Gastroesophageal sphincter (tissue), 4 donors: ENCODE measurements around the gene TRMT13. TPM values are rescaled to one million over a fixed set of nuclear protein-coding genes. Genes with fewer than 3 reads are reported as not detected.

Experiments
- ATAC-seq: fragments of 150-250 bp; one replicate; pipeline ENCODE4 v1.9.1; 2016; ENCODE audit warnings: mild to moderate bottlenecking, moderate library complexity
- H3K27ac ChIP-seq, 4 donors: fragments of 200-600 bp; sonication (generic) in 3 of 4; 1 replicate in 3 of 4; 2 replicates in 1 of 4; pipeline ENCODE4 v1.5.1; 2016 to 2019
- H3K27me3 ChIP-seq: fragments of 200-600 bp; sonication (generic); one replicate; pipeline ENCODE4 v1.5.1; 2019
- H3K36me3 ChIP-seq, 2 donors: fragments of 200-600 bp; sonication (generic); one replicate each; pipeline ENCODE4 v1.5.1; 2019; ENCODE audit warnings: control low read depth in 1 of 2
- H3K4me1 ChIP-seq, 3 donors: fragments of 200-600 bp; sonication (generic); 1 replicate in 2 of 3; 2 replicates in 1 of 3; pipeline ENCODE4 v1.5.1; 2016 to 2019; ENCODE audit warnings: control low read depth in 2 of 3
- H3K4me3 ChIP-seq, 2 donors: fragments of 200-600 bp; sonication (generic); one replicate each; pipeline ENCODE4 v1.5.1; 2019; ENCODE audit warnings: mild to moderate bottlenecking in 1 of 2, moderate library complexity in 1 of 2
- H3K9me3 ChIP-seq, 3 donors: fragments of 200-600 bp; sonication (generic); one replicate each; pipeline ENCODE4 v1.5.1; 2017 to 2019; ENCODE audit warnings: control low read depth in 2 of 3
- EP300 ChIP-seq: sonication (generic); formaldehyde crosslinking; IDR thresholded peaks from one replicate; pipeline ENCODE4 v1.6.1; 2017; ENCODE audit warnings: antibody characterized with exemption, mild to moderate bottlenecking
- POLR2A ChIP-seq, 2 donors: fragments of 450-650 bp; IDR thresholded peaks; one replicate each; pipeline ENCODE4 v1.6.1; 2017; ENCODE audit warnings: antibody characterized with exemption in 2 of 2, mild to moderate bottlenecking in 2 of 2, moderate library complexity in 1 of 2
- POLR2AphosphoS5 ChIP-seq: sonication (generic); formaldehyde crosslinking; IDR thresholded peaks from one replicate; pipeline ENCODE4 v1.6.1; 2017; ENCODE audit warnings: antibody characterized with exemption
- WGBS, 2 donors: methylation state at CpG; one replicate each; pipeline ENCODE4 v1.1.5; 2018; ENCODE audit warnings: low coverage in 1 of 2; 5-methylcytosine and 5-hydroxymethylcytosine counted together
- total RNA-seq, 4 donors: library from RNA; depleted of rRNA; stranded (reverse); fragments of >200 nt; gene quantifications; one replicate each; pipeline ENCODE4 v1.1.0, GENCODE V29; 2016
- TF ChIP-seq, protein P1 (sequence below), 4 experiments: fragments of 200-600 bp in 2 of 4; fragments of 450-650 bp in 2 of 4; sonication (generic) in 1 of 4; IDR thresholded peaks; one replicate each; pipeline ENCODE4 v1.5.1; 2017 to 2019; ENCODE audit warnings: antibody characterized with exemption in 4 of 4, mild to moderate bottlenecking in 2 of 4, moderate library complexity in 2 of 4

TRMT13 gene
- total RNA-seq, 4 donors from 2014 or later: 6.1 to 24.9 (median 19.4) TPM

- no peaks in the 10 kb centered on the region for H3K4me1 ChIP-seq
- no peaks in the 10 kb centered on the region for H3K27me3 ChIP-seq
- H3K27ac ChIP-seq: no peak overlapping the region
- no peak for ATAC-seq
- WGBS, 2 donors: 61 to 63% methylated on average over 1 of the region's 1 CpG
- H3K4me3 ChIP-seq: no peak overlapping the region
- TF ChIP-seq EP300: no peak
- TF ChIP-seq, protein P1, sequence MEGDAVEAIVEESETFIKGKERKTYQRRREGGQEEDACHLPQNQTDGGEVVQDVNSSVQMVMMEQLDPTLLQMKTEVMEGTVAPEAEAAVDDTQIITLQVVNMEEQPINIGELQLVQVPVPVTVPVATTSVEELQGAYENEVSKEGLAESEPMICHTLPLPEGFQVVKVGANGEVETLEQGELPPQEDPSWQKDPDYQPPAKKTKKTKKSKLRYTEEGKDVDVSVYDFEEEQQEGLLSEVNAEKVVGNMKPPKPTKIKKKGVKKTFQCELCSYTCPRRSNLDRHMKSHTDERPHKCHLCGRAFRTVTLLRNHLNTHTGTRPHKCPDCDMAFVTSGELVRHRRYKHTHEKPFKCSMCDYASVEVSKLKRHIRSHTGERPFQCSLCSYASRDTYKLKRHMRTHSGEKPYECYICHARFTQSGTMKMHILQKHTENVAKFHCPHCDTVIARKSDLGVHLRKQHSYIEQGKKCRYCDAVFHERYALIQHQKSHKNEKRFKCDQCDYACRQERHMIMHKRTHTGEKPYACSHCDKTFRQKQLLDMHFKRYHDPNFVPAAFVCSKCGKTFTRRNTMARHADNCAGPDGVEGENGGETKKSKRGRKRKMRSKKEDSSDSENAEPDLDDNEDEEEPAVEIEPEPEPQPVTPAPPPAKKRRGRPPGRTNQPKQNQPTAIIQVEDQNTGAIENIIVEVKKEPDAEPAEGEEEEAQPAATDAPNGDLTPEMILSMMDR (IDR thresholded peaks at IDR 0.05): no peak
- TF ChIP-seq POLR2AphosphoS5: no peak
- TF ChIP-seq POLR2A (IDR thresholded peaks at IDR 0.05): no peak
- H3K36me3 ChIP-seq: peaks cover 0 to 27% of the 10 kb centered on the region in 2 donors
- no peaks in the 10 kb centered on the region for H3K9me3 ChIP-seq
Observed at GRCh38 chr1:100122177-100122576, 10.8 kb upstream of the TRMT13 start.

- no peak overlapping the region for H3K4me3 ChIP-seq
- no peaks in the 10 kb centered on the region for H3K27me3 ChIP-seq
- H3K4me1 ChIP-seq: peaks cover 0 to 17% (median 0%) of the 10 kb centered on the region in 3 donors
- no peaks in the 10 kb centered on the region for H3K9me3 ChIP-seq
- H3K36me3 ChIP-seq: peaks cover 0 to 11% of the 10 kb centered on the region in 2 donors
- TF ChIP-seq POLR2A (IDR thresholded peaks at IDR 0.05): no peak
- ATAC-seq: no peak
- no peak overlapping the region for H3K27ac ChIP-seq
- WGBS, 2 donors: 68 to 76% methylated on average over 1 of the region's 1 CpG
Observed at GRCh38 chr1:100127226-100127625, 5.7 kb upstream of the TRMT13 start.

DNA sequence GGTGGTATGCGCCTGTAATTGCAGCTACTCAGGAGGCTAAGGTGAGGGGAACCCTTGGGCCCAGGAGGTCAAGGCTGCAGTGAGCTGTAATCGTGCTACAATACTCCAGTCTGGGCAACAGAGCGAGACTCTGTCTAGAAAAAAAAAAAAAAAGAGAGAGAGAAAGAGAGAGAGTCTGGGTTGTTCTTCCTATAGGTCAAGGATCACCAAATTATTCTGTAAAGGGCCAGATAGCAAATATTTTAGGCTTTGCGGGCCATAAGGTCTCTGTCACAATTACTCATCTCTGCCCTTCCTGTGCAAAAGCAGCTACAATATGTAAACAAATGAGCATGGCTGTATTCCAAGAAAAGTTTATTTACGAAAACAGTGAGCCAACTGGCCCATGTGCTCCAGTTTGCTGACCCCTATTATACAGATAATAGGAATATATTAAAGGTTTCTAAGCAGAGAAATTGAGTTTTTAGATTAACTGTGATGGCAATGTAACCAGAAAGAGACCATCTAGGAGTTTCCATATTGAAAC is 2.3 kb upstream of the TRMT13 start:
- no peaks in the 10 kb centered on the region for H3K9me3 ChIP-seq
- ATAC-seq: no peak
- no peaks in the 10 kb centered on the region for H3K36me3 ChIP-seq
- WGBS, 2 donors: 67 to 77% methylated on average over 2 to 5 of the region's 5 CpGs
- TF ChIP-seq, protein P1 (IDR thresholded peaks at IDR 0.05): no peak
- TF ChIP-seq EP300 (no peak), POLR2A (IDR thresholded peaks at IDR 0.05) (peak in 1 of 2 donors; percentile 4), POLR2AphosphoS5 (no peak)
- H3K4me3 ChIP-seq: no peak overlapping the region
- H3K27ac ChIP-seq: no peak overlapping the region
- H3K27me3 ChIP-seq: no peaks in the 10 kb centered on the region
- peaks cover 0 to 43% (median 4%) of the 10 kb centered on the region in 3 donors for H3K4me1 ChIP-seq

GRCh38 chr1:100131623-100132022 is 1.3 kb upstream of the TRMT13 start:
- Histone ChIP-seq H3K4me3 (peak overlapping the region in 1 of 2 donors; percentile 78), H3K9me3 (no peaks in the 10 kb centered on the region), H3K36me3 (no peaks in the 10 kb centered on the region), H3K4me1 (peaks cover 0 to 47% (median 4%) of the 10 kb centered on the region in 3 donors), H3K27me3 (no peaks in the 10 kb centered on the region), H3K27ac (no peak overlapping the region)
- no peak for TF ChIP-seq EP300
- TF ChIP-seq POLR2A (IDR thresholded peaks at IDR 0.05): no peak
- no peak for TF ChIP-seq POLR2AphosphoS5
- TF ChIP-seq, protein P1 (IDR thresholded peaks at IDR 0.05): no peak
- no peak for ATAC-seq
- 82 to 88% methylated on average over 8 of the region's 8 CpGs for WGBS, 2 donors

DNA sequence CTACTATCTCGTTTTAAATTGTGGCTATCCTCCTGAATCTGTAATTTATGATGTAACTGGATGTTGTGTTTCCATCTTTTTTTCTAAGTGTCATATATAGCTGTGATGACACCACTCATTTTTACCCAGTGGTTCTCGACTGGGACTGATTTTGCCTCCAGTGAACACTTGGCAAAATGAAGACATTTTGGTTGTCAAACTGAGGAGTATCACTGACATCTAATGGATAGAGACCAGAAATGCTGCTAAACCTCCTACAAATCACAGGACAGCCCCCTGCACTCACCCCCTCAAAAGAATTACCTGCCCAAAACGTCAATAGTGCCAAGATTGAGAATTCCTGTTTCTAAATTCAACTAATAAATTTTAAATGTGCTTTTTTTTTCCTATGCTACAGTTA is 1.9 kb downstream of the TRMT13 start:
- ATAC-seq: no peak
- no peak for TF ChIP-seq POLR2AphosphoS5
- TF ChIP-seq, protein P1 (IDR thresholded peaks at IDR 0.05): no peak
- TF ChIP-seq POLR2A (IDR thresholded peaks at IDR 0.05): no peak
- TF ChIP-seq EP300: no peak
- WGBS, 2 donors: 58 to 71% methylated on average over 2 to 3 of the region's 3 CpGs
- Histone ChIP-seq H3K27me3 (no peaks in the 10 kb centered on the region), H3K9me3 (no peaks in the 10 kb centered on the region), H3K4me3 (no peak overlapping the region), H3K36me3 (peaks cover 2 to 31% of the 10 kb centered on the region in 2 donors), H3K4me1 (peaks cover 0 to 47% (median 4%) of the 10 kb centered on the region in 3 donors), H3K27ac (no peak overlapping the region)
